KBM-7 (cell line): ENCODE data around the gene SELPLG.
A peak's percentile ranks its signal among the peaks of the same experiment; 100 is the strongest.
"Not testable (repeated sequence)": the region's sequence is repeated elsewhere in the genome, so short reads cannot be mapped to it uniquely, and the experiment has no call there.

Experiments
- DNase-seq: peaks from one replicate; pipeline ENCODE4 v3.0.0-alpha.2; 2015
- in situ Hi-C: fragments of 300-500 bp; cut with MboI; formaldehyde crosslinking; loops from 2 replicates; pipeline ENCODE4 v1.14.3; 2020; ENCODE audit warnings: low sequenced_read_pairs, low pct_unique_long_range_greater_than_20kb, mixed read lengths

The SELPLG gene

DNA sequence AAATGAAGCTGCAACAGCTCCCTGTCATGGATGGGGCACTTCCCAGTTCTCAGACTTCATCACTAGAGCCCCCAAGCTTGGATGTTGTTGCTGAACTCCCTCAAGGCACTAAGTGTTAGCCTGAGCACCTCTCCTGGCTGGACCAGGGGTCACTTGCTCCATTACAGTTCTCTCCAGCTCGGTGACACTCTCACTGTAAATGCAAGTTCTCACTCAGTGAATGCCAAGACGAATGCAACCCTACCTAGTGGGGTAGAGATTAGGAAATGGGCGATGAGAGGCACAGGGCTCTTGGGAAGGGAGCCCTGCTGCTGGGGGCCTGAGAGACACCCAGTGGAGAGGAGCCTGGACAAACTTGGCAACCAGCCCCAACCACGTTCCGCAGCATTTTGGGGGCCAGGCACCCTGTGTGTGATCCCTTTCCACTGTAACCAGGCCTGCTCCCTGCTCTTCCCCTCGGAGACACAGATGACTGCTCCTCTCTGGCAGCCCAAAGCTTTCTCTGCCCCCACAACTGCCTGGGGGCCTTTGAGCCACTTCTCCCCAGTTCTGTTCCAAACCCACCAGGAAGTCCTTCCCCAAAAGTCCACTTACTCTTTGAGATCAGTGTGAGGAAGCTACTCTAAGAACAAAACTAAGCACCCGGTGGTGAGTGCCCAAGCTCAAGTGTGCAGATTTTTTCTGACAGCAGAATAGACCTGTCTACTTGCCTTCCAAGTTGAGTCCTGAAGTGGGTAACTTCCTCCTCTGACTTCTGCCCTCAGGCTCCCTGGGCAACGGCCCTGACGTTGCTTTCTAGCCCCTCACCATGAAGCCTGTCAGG is 8.0 kb upstream of the SELPLG start:
- peak; percentile 48 for DNase-seq
- in situ Hi-C loops, result no loop called here

- DNase-seq, result peak; percentile 60
- in situ Hi-C loops, result no loop called here
Observed at GRCh38 chr12:108640802-108641445, 7.2 kb upstream of the SELPLG start.

DNA sequence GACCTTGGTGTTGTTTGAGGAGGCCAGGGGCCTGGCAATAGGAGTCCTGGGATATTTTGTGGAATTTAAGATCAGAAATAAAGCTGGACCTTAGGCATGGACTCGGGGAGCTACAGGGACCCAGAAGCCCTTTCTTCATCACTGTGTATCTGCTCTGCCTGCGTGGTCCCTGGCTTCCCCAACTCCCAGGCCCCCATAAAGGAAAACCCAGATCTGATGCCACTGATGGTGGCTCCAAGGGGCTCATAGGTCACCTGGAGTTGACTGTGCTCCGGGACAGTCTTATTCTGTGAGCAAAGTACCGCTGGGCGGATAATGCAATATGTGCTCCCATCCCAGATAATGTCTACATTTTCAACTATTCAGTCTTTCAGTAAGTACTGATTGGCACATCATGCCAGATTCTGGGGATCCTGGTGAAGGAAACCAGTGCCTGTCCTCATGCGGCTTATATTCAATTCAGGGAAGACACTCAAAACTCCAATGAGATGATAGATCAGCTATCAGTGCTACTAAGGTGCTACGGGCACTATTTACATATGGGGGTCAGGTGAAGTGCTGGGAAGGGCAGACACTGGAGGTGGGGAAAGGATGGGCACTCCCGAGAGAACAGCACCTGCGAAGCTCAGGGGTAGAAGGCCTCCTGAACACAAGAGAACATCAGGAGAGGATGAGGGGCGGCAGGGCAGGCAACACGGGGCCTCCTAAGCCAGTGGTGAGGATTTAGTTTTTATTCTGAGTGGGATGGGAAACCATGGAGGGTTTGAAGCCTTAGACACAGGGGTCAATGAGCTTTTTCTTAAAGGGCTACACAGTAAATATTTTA is 5.5 kb upstream of the SELPLG start:
- in situ Hi-C loops, result no loop called here

DNA sequence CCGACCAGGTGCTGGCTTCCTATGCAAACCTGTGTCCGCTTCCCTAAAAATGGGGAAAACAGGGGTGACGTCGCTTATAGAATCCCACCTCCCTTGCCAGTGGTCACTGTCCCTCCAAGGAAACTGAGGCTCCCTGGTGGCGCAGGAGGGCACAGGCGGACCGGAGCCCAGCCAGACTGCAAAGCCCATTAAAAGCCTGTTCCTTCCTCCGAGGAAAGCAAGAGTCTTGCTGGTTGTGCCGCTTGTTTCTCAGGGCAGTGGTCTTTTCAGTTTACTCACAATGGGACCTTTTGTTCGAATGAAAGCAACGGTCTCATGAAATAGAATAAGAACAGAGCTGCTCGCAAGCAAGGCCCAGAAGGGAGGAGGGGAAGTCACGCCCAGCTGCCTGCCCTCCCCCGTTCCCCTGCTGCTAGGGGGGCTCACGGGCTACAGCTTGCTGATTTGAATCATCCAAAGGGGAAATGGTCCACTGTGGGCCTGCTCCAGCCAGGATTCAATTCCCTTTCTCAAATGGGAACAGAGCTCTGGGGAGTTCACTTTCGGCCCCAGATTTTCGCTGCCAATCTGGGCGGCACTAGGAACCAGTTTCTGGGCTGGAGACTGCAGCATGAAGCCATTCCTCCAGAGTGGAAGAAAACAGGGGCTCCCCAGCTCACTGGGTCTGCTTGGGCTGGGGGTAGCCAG is 4.6 kb upstream of the SELPLG start:
- DNase-seq, result peak; percentile 71
- in situ Hi-C loops, result no loop called here

More for the DNA sequence above, 5.5 kb upstream of the SELPLG start:
- no peak for DNase-seq

GRCh38 chr12:108637222-108637971 is 3.7 kb upstream of the SELPLG start:
- in situ Hi-C loops, result no loop called here
- no peak for DNase-seq

DNA sequence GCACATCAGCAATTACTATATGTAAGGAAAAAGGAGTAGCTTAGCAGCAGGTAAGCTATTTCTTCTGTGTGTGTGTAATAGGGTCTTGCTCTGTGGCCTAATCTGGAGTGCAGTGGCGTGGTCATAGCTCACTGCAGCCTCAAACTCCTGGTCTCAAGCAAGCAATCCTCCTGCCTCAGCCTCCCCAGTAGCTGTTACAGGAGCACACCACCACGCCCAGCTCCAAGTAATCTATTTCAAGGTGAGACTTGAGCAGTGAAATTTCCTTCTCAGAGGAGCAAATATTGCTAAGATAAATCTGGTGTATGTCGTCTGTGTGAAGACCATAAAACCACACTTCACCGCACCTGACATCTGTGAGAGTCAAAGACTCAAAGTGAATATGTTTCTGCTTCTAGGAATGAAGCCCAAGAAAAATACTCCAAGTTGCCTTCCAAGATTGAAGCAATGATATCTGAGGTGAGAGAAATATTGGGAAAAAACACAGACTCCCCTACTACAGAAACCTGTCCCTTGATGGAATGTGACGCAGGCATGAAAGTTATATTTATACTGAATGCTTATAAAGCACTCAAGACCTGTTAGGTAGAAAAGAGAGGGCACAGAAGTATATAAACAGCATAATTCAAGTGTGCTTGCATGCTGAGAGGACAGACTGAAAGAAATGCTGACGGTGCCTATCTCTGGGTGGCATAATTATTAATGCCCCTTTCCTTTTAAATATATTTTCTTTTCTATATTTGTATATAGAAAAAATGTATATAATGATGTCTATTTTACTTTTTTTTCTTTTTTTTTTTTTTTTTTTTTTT is 2.5 kb upstream of the SELPLG start:
- no peak for DNase-seq
- in situ Hi-C loops, result no loop called here

DNA sequence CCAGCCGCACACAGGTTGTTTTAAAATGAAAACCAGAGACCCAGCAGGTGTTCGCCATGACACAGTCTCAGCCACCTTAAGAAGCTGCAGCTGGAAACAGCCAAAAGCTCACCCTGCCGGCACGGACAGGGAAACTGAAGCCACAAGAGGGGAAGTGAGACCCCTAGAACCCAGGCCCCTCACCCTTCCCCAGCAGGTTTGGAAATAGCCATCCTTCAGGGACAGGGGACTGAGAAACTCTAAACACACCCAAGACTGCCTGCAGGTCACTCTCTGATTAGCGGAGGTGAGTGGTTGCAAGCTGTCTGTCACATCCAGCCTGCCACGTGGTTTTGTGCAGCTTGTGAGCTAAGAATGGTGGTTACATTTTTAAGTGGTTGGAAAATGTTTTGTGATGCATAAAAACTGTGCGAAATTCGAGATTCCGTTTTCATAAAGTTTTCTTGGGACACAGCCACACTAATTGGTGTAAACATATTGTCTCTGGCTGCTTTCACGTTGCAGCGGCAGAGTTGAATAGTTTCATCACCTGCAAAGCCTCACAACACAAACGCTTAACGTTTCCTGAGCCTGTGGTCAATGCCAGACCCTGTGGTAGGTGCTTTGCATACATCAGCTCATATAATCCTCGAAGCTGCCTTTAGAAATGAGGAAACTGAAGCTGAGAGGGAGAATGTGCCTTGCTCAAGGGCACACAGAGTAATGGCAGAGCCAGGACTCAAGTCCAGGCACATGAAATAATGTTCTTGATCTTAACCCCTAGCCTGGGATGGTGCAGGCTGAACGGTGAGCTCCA is 1.7 kb upstream of the SELPLG start:
- DNase-seq, result peak; percentile 93
- in situ Hi-C loops, result no loop called here

DNA sequence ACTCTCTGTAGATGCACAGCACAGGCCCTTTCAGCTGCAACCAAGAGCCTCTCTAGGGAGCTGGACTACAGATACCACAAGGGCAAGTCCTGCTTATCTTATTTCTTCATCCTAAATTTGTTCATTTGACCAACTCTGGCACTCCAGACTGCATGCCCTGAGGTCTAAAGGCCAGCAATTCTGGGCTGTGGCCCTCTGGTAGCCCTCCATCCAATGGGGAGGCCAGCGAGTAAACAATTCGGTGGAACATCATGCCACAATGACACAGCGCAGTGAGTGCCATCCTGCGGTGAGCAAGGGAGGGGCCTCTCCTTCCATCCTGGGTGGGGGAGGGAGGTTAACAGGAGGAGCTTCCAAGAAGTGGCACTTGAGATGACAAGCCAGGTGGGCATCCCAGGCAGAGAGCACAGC is 652 bp upstream of the SELPLG start:
- DNase-seq, result peak; percentile 71
- in situ Hi-C loops, result no loop called here

- in situ Hi-C loops, result no loop called here
- no peak for DNase-seq
Observed at GRCh38 chr12:108633081-108633533, 587 bp downstream of the SELPLG start.

- in situ Hi-C loops, DNase-seq: not testable (repeated sequence)
Observed at GRCh38 chr12:108631261-108631660, 2.4 kb downstream of the SELPLG start.

GRCh38 chr12:108630481-108631207 is 3.0 kb downstream of the SELPLG start:
- in situ Hi-C loops, result no loop called here
- DNase-seq, result peak; percentile 26

DNA sequence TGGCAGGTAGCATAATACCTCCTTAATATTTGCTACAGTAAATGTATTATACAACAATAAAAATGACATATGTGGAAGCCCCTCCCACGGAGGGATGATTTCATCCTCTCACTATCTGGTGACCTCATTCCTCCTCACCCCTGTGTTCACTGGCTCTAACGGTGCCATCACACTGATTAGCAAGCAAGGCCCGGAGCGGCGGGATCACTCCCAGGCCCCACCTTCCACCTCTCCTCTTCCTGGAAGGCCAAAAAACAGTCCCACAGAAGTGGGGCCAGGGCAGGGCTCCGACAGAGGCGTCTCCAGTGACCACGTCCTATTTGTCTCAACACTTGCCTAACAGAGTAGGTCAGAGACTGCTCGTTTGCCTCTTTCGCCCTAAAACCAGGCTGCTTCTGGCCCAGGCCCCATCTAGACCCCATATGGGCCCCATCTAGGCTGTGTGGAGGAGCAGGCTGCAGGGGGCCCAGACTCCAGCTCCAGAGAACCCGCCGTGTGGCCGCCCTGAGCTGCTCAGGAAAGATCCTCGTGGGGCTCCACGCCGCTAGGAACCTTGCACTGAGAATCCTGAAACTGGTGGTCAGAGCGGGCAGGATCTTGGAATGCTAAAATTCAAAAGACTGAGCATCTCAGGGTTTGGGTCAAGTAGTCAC is 3.7 kb downstream of the SELPLG start:
- peak; percentile 72 for DNase-seq
- in situ Hi-C loops, result no loop called here

GRCh38 chr12:108629151-108629550 is 4.5 kb downstream of the SELPLG start:
- DNase-seq, result no peak
- in situ Hi-C loops, result no loop called here

DNA sequence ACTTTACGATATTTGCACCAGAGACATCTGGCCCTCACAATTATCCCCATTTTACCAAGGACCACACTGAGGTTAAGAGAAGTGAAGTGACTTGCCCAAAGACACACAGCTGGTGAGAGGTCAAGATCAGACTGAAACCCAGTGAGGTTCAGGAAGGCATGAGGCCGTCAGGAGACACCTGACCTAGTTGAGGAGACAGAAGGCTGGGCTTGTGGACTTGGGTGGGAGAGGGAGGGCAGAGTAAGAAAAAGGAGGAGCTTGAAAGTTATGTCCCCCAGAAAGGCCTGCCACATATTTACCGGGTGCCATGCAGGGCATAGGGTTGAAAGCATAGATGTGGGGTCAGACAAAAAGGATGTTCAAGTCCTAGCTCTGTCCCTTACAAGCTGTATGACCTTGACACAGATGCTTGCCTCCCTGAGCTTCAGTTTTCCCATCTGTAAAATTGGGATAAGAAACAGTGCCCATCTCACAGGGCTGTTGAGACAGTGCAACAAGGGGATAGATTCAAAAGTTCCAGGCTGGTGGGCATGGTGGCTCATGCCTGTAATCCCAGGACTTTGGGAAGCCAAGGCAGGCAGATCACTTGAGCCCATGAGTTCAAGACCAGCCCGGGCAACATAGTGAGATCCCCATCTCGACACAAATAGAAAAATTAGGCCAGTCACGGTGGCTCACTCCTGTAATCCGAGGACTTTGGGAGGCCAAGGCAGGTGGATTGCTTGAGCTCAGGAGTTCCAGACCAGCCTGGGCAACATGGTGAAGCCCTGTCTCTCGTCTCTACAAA is 6.4 kb downstream of the SELPLG start:
- DNase-seq, result no peak
- in situ Hi-C loops, result no loop called here

GRCh38 chr12:108625228-108625627 is 8.5 kb downstream of the SELPLG start:
- in situ Hi-C loops, result no loop called here
- no peak for DNase-seq
